ENCODE measurements around the gene FRK.
"Not testable (repeated sequence)": the region's sequence is repeated elsewhere in the genome, so short reads cannot be mapped to it uniquely, and the experiment has no call there.

FRK gene

GRCh38 chr6:115954740-115955139 lies 106.0 kb downstream of the FRK start:
- in situ Hi-C loops (cut with MboI; ENCODE audit: low sequenced_read_pairs) = no loop called here

GRCh38 chr6:115948751-115949150 lies 111.9 kb downstream of the FRK start:
- in situ Hi-C loops (cut with MboI; ENCODE audit: low sequenced_read_pairs) = no loop called here

GRCh38 chr6:115947966-115948541 lies 112.6 kb downstream of the FRK start:
- in situ Hi-C loops (cut with MboI; ENCODE audit: low sequenced_read_pairs) = no loop called here

- in situ Hi-C loops (cut with MboI; ENCODE audit: low sequenced_read_pairs) = no loop called here
Observed at GRCh38 chr6:115945812-115946211, 114.9 kb downstream of the FRK start.

GRCh38 chr6:115945306-115945705 lies 115.4 kb downstream of the FRK start:
- in situ Hi-C loops (cut with MboI; ENCODE audit: low sequenced_read_pairs) = no loop called here

GRCh38 chr6:115944829-115945228 lies 115.9 kb downstream of the FRK start:
- in situ Hi-C loops (cut with MboI; ENCODE audit: low sequenced_read_pairs) = not testable (repeated sequence)

GRCh38 chr6:115937502-115937901 lies 123.2 kb downstream of the FRK start:
- in situ Hi-C loops (cut with MboI; ENCODE audit: low sequenced_read_pairs) = not testable (repeated sequence)

GRCh38 chr6:115935361-115935760 lies 125.3 kb downstream of the FRK start:
- in situ Hi-C loops (cut with MboI; ENCODE audit: low sequenced_read_pairs) = no loop called here

- in situ Hi-C loops (cut with MboI; ENCODE audit: low sequenced_read_pairs) = no loop called here
Observed at GRCh38 chr6:115934829-115935228, 125.9 kb downstream of the FRK start.

- in situ Hi-C loops (cut with MboI; ENCODE audit: low sequenced_read_pairs) = no loop called here
Observed at GRCh38 chr6:115934145-115934544, 126.5 kb downstream of the FRK start.

- in situ Hi-C loops (cut with MboI; ENCODE audit: low sequenced_read_pairs) = no loop called here
Observed at GRCh38 chr6:115932481-115932880, 128.2 kb downstream of the FRK start.

- in situ Hi-C loops (cut with MboI; ENCODE audit: low sequenced_read_pairs) = not testable (repeated sequence)
Observed at GRCh38 chr6:115928000-115928399, 132.7 kb downstream of the FRK start.

- in situ Hi-C loops (cut with MboI; ENCODE audit: low sequenced_read_pairs) = no loop called here
Observed at GRCh38 chr6:115922971-115923370, 137.7 kb downstream of the FRK start.

GRCh38 chr6:115914098-115914497 lies 146.6 kb downstream of the FRK start:
- in situ Hi-C loops (cut with MboI; ENCODE audit: low sequenced_read_pairs) = no loop called here

GRCh38 chr6:115909923-115910546 lies 150.7 kb downstream of the FRK start:
- in situ Hi-C loops (cut with MboI; ENCODE audit: low sequenced_read_pairs) = no loop called here

- in situ Hi-C loops (cut with MboI; ENCODE audit: low sequenced_read_pairs) = no loop called here
Observed at GRCh38 chr6:115908906-115909559, 151.7 kb downstream of the FRK start.

GRCh38 chr6:115905471-115905870 lies 155.2 kb downstream of the FRK start:
- in situ Hi-C loops (cut with MboI; ENCODE audit: low sequenced_read_pairs) = no loop called here

- in situ Hi-C loops (cut with MboI; ENCODE audit: low sequenced_read_pairs) = no loop called here
Observed at GRCh38 chr6:115902436-115902835, 158.3 kb downstream of the FRK start.

GRCh38 chr6:115901896-115902295 lies 158.8 kb downstream of the FRK start:
- in situ Hi-C loops (cut with MboI; ENCODE audit: low sequenced_read_pairs) = no loop called here

- in situ Hi-C loops (cut with MboI; ENCODE audit: low sequenced_read_pairs) = no loop called here
Observed at GRCh38 chr6:115899730-115900282, 160.9 kb downstream of the FRK start.

- in situ Hi-C loops (cut with MboI; ENCODE audit: low sequenced_read_pairs) = no loop called here
Observed at GRCh38 chr6:115898246-115898645, 162.4 kb downstream of the FRK start.

- in situ Hi-C loops (cut with MboI; ENCODE audit: low sequenced_read_pairs) = no loop called here
Observed at GRCh38 chr6:115896538-115897129, 164.1 kb downstream of the FRK start.
